GM23248 (cell line): Measurements from ENCODE around the gene CARTPT.

Experiments used
- EZH2 ChIP-seq: fragments of 200-600 bp; sonication (generic); IDR thresholded peaks from 2 replicates; pipeline ENCODE4 v1.6.1; 2018; ENCODE audit warnings: antibody characterized with exemption, mild to moderate bottlenecking; ENCODE audit not compliant: insufficient read depth, poor library complexity, severe bottlenecking
- EZH2phosphoT487 ChIP-seq: fragments of 200-600 bp; sonication (generic); IDR thresholded peaks from 2 replicates; pipeline ENCODE4 v1.6.1; 2018; ENCODE audit warnings: antibody characterized with exemption, moderate library complexity, mild to moderate bottlenecking, low read depth; ENCODE audit not compliant: insufficient read depth

DNA sequence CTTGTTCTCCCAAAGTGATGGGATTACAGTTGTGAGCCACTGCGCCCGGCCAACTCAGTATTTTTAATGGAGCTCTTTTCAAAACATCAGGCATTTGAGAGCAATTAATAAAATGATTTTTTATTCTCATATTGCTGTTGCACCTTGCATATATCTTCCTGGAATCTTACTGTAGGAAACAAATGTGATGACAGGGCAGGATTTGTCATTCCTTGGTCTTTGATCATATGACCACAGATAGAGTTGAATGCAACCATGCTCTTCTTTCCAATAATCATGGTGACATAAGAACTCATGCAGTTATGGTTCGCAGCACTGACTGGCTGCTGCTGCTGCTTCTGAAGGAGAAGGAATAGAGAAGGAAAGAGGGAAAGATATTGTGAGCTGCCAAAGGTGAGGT lies 28.1 kb downstream of the CARTPT start:
- TF ChIP-seq EZH2, result no peak
- TF ChIP-seq EZH2phosphoT487, result no peak
